Measurements from ENCODE around the gene CAPN6. TPM values are rescaled to one million over a fixed set of nuclear protein-coding genes. Genes with fewer than 3 reads are reported as not detected.

Gene CAPN6
- not detected for total RNA-seq

GRCh38 chrX:111270339-111270738, at the start of gene CAPN6:
CAPN6 (minus strand) TSS chrX:111270483; CDS start chrX:111263936, 6,547 bp downstream.
- Mint-ChIP-seq H3K9me3 (no peaks in the 10 kb centered on the region), H3K4me1 (ENCODE audit: low read depth) (no peaks in the 10 kb centered on the region), H3K4me3 (no peak within 1 kb of the TSS), H3K27me3 (ENCODE audit: low read depth) (no peaks in the 10 kb centered on the region), H3K36me3 (ENCODE audit: insufficient read depth) (no peaks in the 10 kb centered on the region)
- DNase-seq = no peak
- no peak for ATAC-seq

- ATAC-seq = no peak
- H3K27me3 Mint-ChIP-seq (ENCODE audit: low read depth) = no peaks in the 10 kb centered on the region
- H3K4me3 Mint-ChIP-seq = no peak overlapping the region
- H3K9me3 Mint-ChIP-seq = no peaks in the 10 kb centered on the region
- DNase-seq = no peak
- no peaks in the 10 kb centered on the region for H3K36me3 Mint-ChIP-seq (ENCODE audit: insufficient read depth)
- no peaks in the 10 kb centered on the region for H3K4me1 Mint-ChIP-seq (ENCODE audit: low read depth)
Observed at GRCh38 chrX:111319451-111319850, 49.2 kb upstream of the CAPN6 start.

GRCh38 chrX:111318901-111319300, 48.6 kb upstream of the CAPN6 start:
- H3K27me3 Mint-ChIP-seq (ENCODE audit: low read depth) = no peaks in the 10 kb centered on the region
- no peak overlapping the region for H3K4me3 Mint-ChIP-seq
- no peak for DNase-seq

GRCh38 chrX:111309083-111309482, 38.8 kb upstream of the CAPN6 start:
- DNase-seq (no peak), ATAC-seq (no peak)
- Mint-ChIP-seq H3K27me3 (ENCODE audit: low read depth) (no peaks in the 10 kb centered on the region), H3K4me1 (ENCODE audit: low read depth) (no peaks in the 10 kb centered on the region), H3K9me3 (no peaks in the 10 kb centered on the region), H3K36me3 (ENCODE audit: insufficient read depth) (no peaks in the 10 kb centered on the region), H3K4me3 (no peak overlapping the region)

More at GRCh38 chrX:111318901-111319300, 48.6 kb upstream of the CAPN6 start:
- Mint-ChIP-seq H3K4me1 (ENCODE audit: low read depth) (no peaks in the 10 kb centered on the region), H3K9me3 (no peaks in the 10 kb centered on the region), H3K36me3 (ENCODE audit: insufficient read depth) (no peaks in the 10 kb centered on the region)
- no peak for ATAC-seq

- H3K36me3 Mint-ChIP-seq (ENCODE audit: insufficient read depth) = no peaks in the 10 kb centered on the region
- H3K9me3 Mint-ChIP-seq = no peaks in the 10 kb centered on the region
- DNase-seq (no peak), ATAC-seq (no peak)
- H3K4me1 Mint-ChIP-seq (ENCODE audit: low read depth) = no peaks in the 10 kb centered on the region
- H3K27me3 Mint-ChIP-seq (ENCODE audit: low read depth) = no peaks in the 10 kb centered on the region
- no peak overlapping the region for H3K4me3 Mint-ChIP-seq
Observed at GRCh38 chrX:111308039-111308438, 37.8 kb upstream of the CAPN6 start.

GRCh38 chrX:111302284-111302683, 32.0 kb upstream of the CAPN6 start:
- no peaks in the 10 kb centered on the region for H3K9me3 Mint-ChIP-seq
- DNase-seq (no peak), ATAC-seq (no peak)
- no peaks in the 10 kb centered on the region for H3K27me3 Mint-ChIP-seq (ENCODE audit: low read depth)
- no peaks in the 10 kb centered on the region for H3K4me1 Mint-ChIP-seq (ENCODE audit: low read depth)
- H3K4me3 Mint-ChIP-seq = no peak overlapping the region
- no peaks in the 10 kb centered on the region for H3K36me3 Mint-ChIP-seq (ENCODE audit: insufficient read depth)

- Mint-ChIP-seq H3K4me1 (ENCODE audit: low read depth) (no peaks in the 10 kb centered on the region), H3K9me3 (no peaks in the 10 kb centered on the region), H3K27me3 (ENCODE audit: low read depth) (no peaks in the 10 kb centered on the region), H3K36me3 (ENCODE audit: insufficient read depth) (no peaks in the 10 kb centered on the region), H3K4me3 (no peak overlapping the region)
- no peak for ATAC-seq
- DNase-seq = no peak
Observed at GRCh38 chrX:111288841-111289240, 18.6 kb upstream of the CAPN6 start.

- H3K36me3 Mint-ChIP-seq (ENCODE audit: insufficient read depth) = no peaks in the 10 kb centered on the region
- H3K4me1 Mint-ChIP-seq (ENCODE audit: low read depth) = no peaks in the 10 kb centered on the region
- H3K9me3 Mint-ChIP-seq = no peaks in the 10 kb centered on the region
- no peaks in the 10 kb centered on the region for H3K27me3 Mint-ChIP-seq (ENCODE audit: low read depth)
- DNase-seq (no peak), ATAC-seq (no peak)
- no peak overlapping the region for H3K4me3 Mint-ChIP-seq
Observed at GRCh38 chrX:111284631-111285293, 14.5 kb upstream of the CAPN6 start.

- H3K4me1 Mint-ChIP-seq (ENCODE audit: low read depth) = no peaks in the 10 kb centered on the region
- ATAC-seq (no peak), DNase-seq (no peak)
- H3K36me3 Mint-ChIP-seq (ENCODE audit: insufficient read depth) = no peaks in the 10 kb centered on the region
- no peak overlapping the region for H3K4me3 Mint-ChIP-seq
- no peaks in the 10 kb centered on the region for H3K27me3 Mint-ChIP-seq (ENCODE audit: low read depth)
- no peaks in the 10 kb centered on the region for H3K9me3 Mint-ChIP-seq
Observed at GRCh38 chrX:111283446-111283845, 13.2 kb upstream of the CAPN6 start.

GRCh38 chrX:111282991-111283390, 12.7 kb upstream of the CAPN6 start:
- no peaks in the 10 kb centered on the region for H3K36me3 Mint-ChIP-seq (ENCODE audit: insufficient read depth)
- DNase-seq (no peak), ATAC-seq (no peak)
- no peaks in the 10 kb centered on the region for H3K9me3 Mint-ChIP-seq
- H3K4me3 Mint-ChIP-seq = no peak overlapping the region
- H3K27me3 Mint-ChIP-seq (ENCODE audit: low read depth) = no peaks in the 10 kb centered on the region
- no peaks in the 10 kb centered on the region for H3K4me1 Mint-ChIP-seq (ENCODE audit: low read depth)

GRCh38 chrX:111282139-111282538, 11.9 kb upstream of the CAPN6 start:
- ATAC-seq (no peak), DNase-seq (no peak)
- Mint-ChIP-seq H3K4me3 (no peak overlapping the region), H3K36me3 (ENCODE audit: insufficient read depth) (no peaks in the 10 kb centered on the region), H3K27me3 (ENCODE audit: low read depth) (no peaks in the 10 kb centered on the region), H3K4me1 (ENCODE audit: low read depth) (no peaks in the 10 kb centered on the region), H3K9me3 (no peaks in the 10 kb centered on the region)

- H3K36me3 Mint-ChIP-seq (ENCODE audit: insufficient read depth) = no peaks in the 10 kb centered on the region
- ATAC-seq (no peak), DNase-seq (no peak)
- H3K27me3 Mint-ChIP-seq (ENCODE audit: low read depth) = no peaks in the 10 kb centered on the region
- no peak overlapping the region for H3K4me3 Mint-ChIP-seq
- no peaks in the 10 kb centered on the region for H3K4me1 Mint-ChIP-seq (ENCODE audit: low read depth)
- H3K9me3 Mint-ChIP-seq = no peaks in the 10 kb centered on the region
Observed at GRCh38 chrX:111268506-111268905, 1.8 kb downstream of the CAPN6 start.

- ATAC-seq (no peak), DNase-seq (no peak)
- Mint-ChIP-seq H3K27me3 (ENCODE audit: low read depth) (no peaks in the 10 kb centered on the region), H3K9me3 (no peaks in the 10 kb centered on the region), H3K4me3 (no peak overlapping the region), H3K36me3 (ENCODE audit: insufficient read depth) (no peaks in the 10 kb centered on the region), H3K4me1 (ENCODE audit: low read depth) (no peaks in the 10 kb centered on the region)
Observed at GRCh38 chrX:111265486-111265885, 4.8 kb downstream of the CAPN6 start.

- ATAC-seq = no peak
- no peaks in the 10 kb centered on the region for H3K27me3 Mint-ChIP-seq (ENCODE audit: low read depth)
- no peak for DNase-seq
- no peak overlapping the region for H3K4me3 Mint-ChIP-seq
- H3K36me3 Mint-ChIP-seq (ENCODE audit: insufficient read depth) = no peaks in the 10 kb centered on the region
- H3K9me3 Mint-ChIP-seq = no peaks in the 10 kb centered on the region
- no peaks in the 10 kb centered on the region for H3K4me1 Mint-ChIP-seq (ENCODE audit: low read depth)
Observed at GRCh38 chrX:111264385-111264784, 5.9 kb downstream of the CAPN6 start.

GRCh38 chrX:111262086-111262485, 8.2 kb downstream of the CAPN6 start:
- Mint-ChIP-seq H3K4me3 (no peak overlapping the region), H3K9me3 (no peaks in the 10 kb centered on the region), H3K27me3 (ENCODE audit: low read depth) (no peaks in the 10 kb centered on the region), H3K4me1 (ENCODE audit: low read depth) (no peaks in the 10 kb centered on the region), H3K36me3 (ENCODE audit: insufficient read depth) (no peaks in the 10 kb centered on the region)
- no peak for ATAC-seq
- DNase-seq = no peak

- Mint-ChIP-seq H3K4me1 (ENCODE audit: low read depth) (no peaks in the 10 kb centered on the region), H3K9me3 (no peaks in the 10 kb centered on the region), H3K4me3 (no peak overlapping the region), H3K36me3 (ENCODE audit: insufficient read depth) (no peaks in the 10 kb centered on the region), H3K27me3 (ENCODE audit: low read depth) (no peaks in the 10 kb centered on the region)
- no peak for DNase-seq
- ATAC-seq = no peak
Observed at GRCh38 chrX:111260451-111260850, 9.8 kb downstream of the CAPN6 start.
